ENCODE data around the gene GCNT2. TPM values are rescaled to one million over a fixed set of nuclear protein-coding genes. Genes with fewer than 3 reads are reported as not detected.
"Not testable (repeated sequence)": the region's sequence is repeated elsewhere in the genome, so short reads cannot be mapped to it uniquely, and the experiment has no call there.

Gene GCNT2
- total and polyA plus RNA-seq, 2 donors (not counting 1 experiment from before 2014, with no cell fraction given), result 1.3 to 2.1 TPM

- no peak for DNase-seq (ENCODE audit: low read depth in 2 of 2)
Observed at GRCh38 chr6:10598084-10598960, 77.2 kb downstream of the GCNT2 start.

GRCh38 chr6:10599046-10599445 is 77.9 kb downstream of the GCNT2 start:
- H3K36me3 ChIP-seq (ENCODE audit: control insufficient read depth, insufficient read depth, low read length), result no peaks in the 10 kb centered on the region
- H3K9ac ChIP-seq (ENCODE audit: insufficient read depth, low read length), result no peak overlapping the region
- H2AFZ ChIP-seq (ENCODE audit: low read length), result no peak overlapping the region
- TF ChIP-seq EZH2 (IDR thresholded peaks at IDR 0.05; ENCODE audit: low read length, missing control alignments) (no peak), CTCF (conservative IDR thresholded peaks at IDR 0.05 in 1 of 2, IDR thresholded peaks at IDR 0.05 in 1 of 2; ENCODE audit: low read depth in 1 of 2, low read length in 2 of 2) (no peak)
- no peaks in the 10 kb centered on the region for H4K20me1 ChIP-seq (ENCODE audit: control insufficient read depth, extremely low read depth, insufficient read depth, low read length)
- H3K4me1 ChIP-seq (ENCODE audit: control insufficient read depth, extremely low read depth, insufficient read depth, low read length), result no peaks in the 10 kb centered on the region
- no peak overlapping the region for H3K4me3 ChIP-seq (replicated peaks in 1 of 4; ENCODE audit: control extremely low read depth in 1 of 4, insufficient read depth in 1 of 4, low read depth in 3 of 4, low read length in 4 of 4)
- H3K79me2 ChIP-seq (ENCODE audit: control insufficient read depth, insufficient read depth, low read length), result no peaks in the 10 kb centered on the region
- H3K4me2 ChIP-seq (ENCODE audit: extremely low read depth, insufficient read depth, low read length), result no peak overlapping the region
- no peaks in the 10 kb centered on the region for H3K27me3 ChIP-seq (ENCODE audit: control insufficient read depth, insufficient read depth, low read length)
- H3K27ac ChIP-seq (ENCODE audit: insufficient read depth, low read length), result no peak overlapping the region
- no peaks in the 10 kb centered on the region for H3K9me3 ChIP-seq (ENCODE audit: control insufficient read depth, insufficient read depth, low read depth, low read length)
- no peak for DNase-seq (ENCODE audit: low read depth in 2 of 2)

More at GRCh38 chr6:10598084-10598960, 77.2 kb downstream of the GCNT2 start:
- H3K4me2 ChIP-seq (ENCODE audit: extremely low read depth, insufficient read depth, low read length), result no peak overlapping the region
- no peaks in the 10 kb centered on the region for H4K20me1 ChIP-seq (ENCODE audit: control insufficient read depth, extremely low read depth, insufficient read depth, low read length)
- H3K27ac ChIP-seq (ENCODE audit: insufficient read depth, low read length), result no peak overlapping the region
- TF ChIP-seq CTCF (conservative IDR thresholded peaks at IDR 0.05 in 1 of 2, IDR thresholded peaks at IDR 0.05 in 1 of 2; ENCODE audit: low read depth in 1 of 2, low read length in 2 of 2) (no peak), EZH2 (IDR thresholded peaks at IDR 0.05; ENCODE audit: low read length, missing control alignments) (no peak)
- H3K36me3 ChIP-seq (ENCODE audit: control insufficient read depth, insufficient read depth, low read length), result no peaks in the 10 kb centered on the region
- H3K4me3 ChIP-seq (replicated peaks in 1 of 4; ENCODE audit: control extremely low read depth in 1 of 4, insufficient read depth in 1 of 4, low read depth in 3 of 4, low read length in 4 of 4), result no peak overlapping the region
- H3K4me1 ChIP-seq (ENCODE audit: control insufficient read depth, extremely low read depth, insufficient read depth, low read length), result no peaks in the 10 kb centered on the region
- H3K9me3 ChIP-seq (ENCODE audit: control insufficient read depth, insufficient read depth, low read depth, low read length), result no peaks in the 10 kb centered on the region
- no peak overlapping the region for H2AFZ ChIP-seq (ENCODE audit: low read length)
- H3K79me2 ChIP-seq (ENCODE audit: control insufficient read depth, insufficient read depth, low read length), result no peaks in the 10 kb centered on the region
- H3K27me3 ChIP-seq (ENCODE audit: control insufficient read depth, insufficient read depth, low read length), result no peaks in the 10 kb centered on the region
- no peak overlapping the region for H3K9ac ChIP-seq (ENCODE audit: insufficient read depth, low read length)

GRCh38 chr6:10600681-10601080 is 79.5 kb downstream of the GCNT2 start:
- H3K9ac ChIP-seq (ENCODE audit: insufficient read depth, low read length); H2AFZ ChIP-seq (ENCODE audit: low read length); H3K4me1 ChIP-seq (ENCODE audit: control insufficient read depth, extremely low read depth, insufficient read depth, low read length); H4K20me1 ChIP-seq (ENCODE audit: control insufficient read depth, extremely low read depth, insufficient read depth, low read length); DNase-seq (ENCODE audit: low read depth in 2 of 2); H3K9me3 ChIP-seq (ENCODE audit: control insufficient read depth, insufficient read depth, low read depth, low read length); H3K79me2 ChIP-seq (ENCODE audit: control insufficient read depth, insufficient read depth, low read length); H3K27me3 ChIP-seq (ENCODE audit: control insufficient read depth, insufficient read depth, low read length); H3K36me3 ChIP-seq (ENCODE audit: control insufficient read depth, insufficient read depth, low read length); H3K4me3 ChIP-seq (replicated peaks in 1 of 4; ENCODE audit: control extremely low read depth in 1 of 4, insufficient read depth in 1 of 4, low read depth in 3 of 4, low read length in 4 of 4); H3K4me2 ChIP-seq (ENCODE audit: extremely low read depth, insufficient read depth, low read length); H3K27ac ChIP-seq (ENCODE audit: insufficient read depth, low read length): not testable (repeated sequence)

All from fibroblast of lung (primary cell).